ENCODE results near the gene PYCARD. TPM values are rescaled to one million over a fixed set of nuclear protein-coding genes. Genes with fewer than 3 reads are reported as not detected.

PYCARD gene
- total RNA-seq, 1 donor = 29.3 TPM

- H3K4me3 ChIP-seq (ENCODE audit: low read depth, low read length) = peak overlapping the region; percentile 58
- no peak for TF ChIP-seq CTCF (IDR thresholded peaks at IDR 0.05; ENCODE audit: insufficient read depth, low read length)
- DNase-seq (ENCODE audit: low read depth) = peak; percentile 64
These were observed 13.0 kb upstream of the PYCARD start for GRCh38 chr16:31215287-31216162.

- no peak for TF ChIP-seq CTCF (IDR thresholded peaks at IDR 0.05; ENCODE audit: insufficient read depth, low read length)
- H3K4me3 ChIP-seq (ENCODE audit: low read depth, low read length) = peak overlapping the region; percentile 58
- DNase-seq (ENCODE audit: low read depth) = no peak
These were observed 12.2 kb upstream of the PYCARD start for GRCh38 chr16:31214708-31215286.

GRCh38 chr16:31213877-31214707 is 11.5 kb upstream of the PYCARD start, which contains the start of gene TRIM72:
Gene TRIM72 (plus strand): TSS chr16:31214119. CDS start chr16:31214739, 620 bp downstream.
- peak within 1 kb of the TSS; percentile 58 for H3K4me3 ChIP-seq (ENCODE audit: low read depth, low read length)
- TF ChIP-seq CTCF (IDR thresholded peaks at IDR 0.05; ENCODE audit: insufficient read depth, low read length) = no peak
- no peak for DNase-seq (ENCODE audit: low read depth)

GRCh38 chr16:31213342-31213741 is 10.8 kb upstream of the PYCARD start:
- no peak for DNase-seq (ENCODE audit: low read depth)
- H3K4me3 ChIP-seq (ENCODE audit: low read depth, low read length) = no peak overlapping the region
- TF ChIP-seq CTCF (IDR thresholded peaks at IDR 0.05; ENCODE audit: insufficient read depth, low read length) = no peak

- H3K4me3 ChIP-seq (ENCODE audit: low read depth, low read length) = no peak overlapping the region
- TF ChIP-seq CTCF (IDR thresholded peaks at IDR 0.05; ENCODE audit: insufficient read depth, low read length) = no peak
- DNase-seq (ENCODE audit: low read depth) = no peak
These were observed 4.2 kb upstream of the PYCARD start for GRCh38 chr16:31206776-31207175.

GRCh38 chr16:31204871-31205666 is 2.5 kb upstream of the PYCARD start:
- H3K4me3 ChIP-seq (ENCODE audit: low read depth, low read length) = no peak overlapping the region
- TF ChIP-seq CTCF (IDR thresholded peaks at IDR 0.05; ENCODE audit: insufficient read depth, low read length) = no peak
- DNase-seq (ENCODE audit: low read depth) = no peak
